Measurements from ENCODE around the gene SPATA1.

Gene SPATA1

DNA sequence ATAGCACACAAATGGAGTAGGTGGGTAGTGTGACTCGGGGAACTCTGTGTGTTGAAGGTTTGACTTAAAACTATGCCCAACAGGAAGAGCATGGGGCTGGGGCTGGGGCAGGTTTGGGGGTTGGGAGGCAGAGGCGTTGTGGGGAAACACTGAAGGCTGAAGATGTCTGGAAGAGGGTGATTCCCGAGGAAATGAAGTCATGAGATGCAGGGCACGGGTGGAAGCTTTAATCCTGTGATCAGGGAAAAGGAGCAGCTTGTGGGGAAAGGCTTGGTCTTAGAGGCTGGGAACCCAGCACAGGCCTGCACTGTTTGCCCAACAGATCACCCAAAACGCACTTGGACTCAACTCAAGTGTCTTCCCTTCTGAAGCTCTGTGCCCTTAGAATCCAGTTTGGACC is 94.6 kb downstream of the SPATA1 start:
- Histone ChIP-seq H3K4me1 (no peaks in the 10 kb centered on the region), H3K36me3 (ENCODE audit: control insufficient read depth, insufficient read depth, low read length) (no peaks in the 10 kb centered on the region), H3K27ac (no peak overlapping the region), H3K9ac (no peak overlapping the region), H3K4me3 (ENCODE audit: low read depth, low read length) (no peak overlapping the region), H3K4me2 (ENCODE audit: low read length) (no peak overlapping the region), H2AFZ (no peak overlapping the region), H3K79me2 (no peaks in the 10 kb centered on the region), H3K9me3 (ENCODE audit: control insufficient read depth, low read length) (no peaks in the 10 kb centered on the region), H3K27me3 (ENCODE audit: control insufficient read depth, insufficient read depth, low read length) (no peaks in the 10 kb centered on the region)
- TF ChIP-seq, protein P1, sequence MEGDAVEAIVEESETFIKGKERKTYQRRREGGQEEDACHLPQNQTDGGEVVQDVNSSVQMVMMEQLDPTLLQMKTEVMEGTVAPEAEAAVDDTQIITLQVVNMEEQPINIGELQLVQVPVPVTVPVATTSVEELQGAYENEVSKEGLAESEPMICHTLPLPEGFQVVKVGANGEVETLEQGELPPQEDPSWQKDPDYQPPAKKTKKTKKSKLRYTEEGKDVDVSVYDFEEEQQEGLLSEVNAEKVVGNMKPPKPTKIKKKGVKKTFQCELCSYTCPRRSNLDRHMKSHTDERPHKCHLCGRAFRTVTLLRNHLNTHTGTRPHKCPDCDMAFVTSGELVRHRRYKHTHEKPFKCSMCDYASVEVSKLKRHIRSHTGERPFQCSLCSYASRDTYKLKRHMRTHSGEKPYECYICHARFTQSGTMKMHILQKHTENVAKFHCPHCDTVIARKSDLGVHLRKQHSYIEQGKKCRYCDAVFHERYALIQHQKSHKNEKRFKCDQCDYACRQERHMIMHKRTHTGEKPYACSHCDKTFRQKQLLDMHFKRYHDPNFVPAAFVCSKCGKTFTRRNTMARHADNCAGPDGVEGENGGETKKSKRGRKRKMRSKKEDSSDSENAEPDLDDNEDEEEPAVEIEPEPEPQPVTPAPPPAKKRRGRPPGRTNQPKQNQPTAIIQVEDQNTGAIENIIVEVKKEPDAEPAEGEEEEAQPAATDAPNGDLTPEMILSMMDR (IDR thresholded peaks at IDR 0.05) = no peak

DNA sequence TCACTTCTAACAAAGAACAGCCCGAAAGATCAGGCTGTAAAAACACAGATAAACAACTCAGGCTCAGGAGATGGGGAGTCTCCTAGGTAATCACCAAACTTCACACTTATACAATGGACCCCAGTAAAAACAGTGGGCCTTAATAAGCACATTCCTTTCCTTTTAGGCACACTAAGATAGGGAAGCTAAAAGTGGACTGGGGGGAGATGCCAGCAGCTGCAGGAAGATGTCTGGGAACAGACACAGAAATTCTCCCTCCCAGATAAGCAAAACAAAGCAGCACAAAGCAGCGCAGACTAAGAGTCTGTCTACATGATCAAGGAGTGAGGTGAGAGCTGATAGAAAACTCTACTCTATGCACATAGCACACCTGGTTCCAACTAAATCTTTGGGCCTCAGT is 97.0 kb downstream of the SPATA1 start:
- Histone ChIP-seq H3K4me2 (ENCODE audit: low read length) (no peak overlapping the region), H3K4me3 (ENCODE audit: low read depth, low read length) (no peak overlapping the region), H3K79me2 (no peaks in the 10 kb centered on the region), H2AFZ (no peak overlapping the region), H3K27me3 (ENCODE audit: control insufficient read depth, insufficient read depth, low read length) (no peaks in the 10 kb centered on the region), H3K9ac (no peak overlapping the region), H3K4me1 (no peaks in the 10 kb centered on the region), H3K36me3 (ENCODE audit: control insufficient read depth, insufficient read depth, low read length) (peaks cover 3% of the 10 kb centered on the region), H3K27ac (no peak overlapping the region), H3K9me3 (ENCODE audit: control insufficient read depth, low read length) (no peaks in the 10 kb centered on the region)
- TF ChIP-seq, protein P1 (IDR thresholded peaks at IDR 0.05) = no peak

DNA sequence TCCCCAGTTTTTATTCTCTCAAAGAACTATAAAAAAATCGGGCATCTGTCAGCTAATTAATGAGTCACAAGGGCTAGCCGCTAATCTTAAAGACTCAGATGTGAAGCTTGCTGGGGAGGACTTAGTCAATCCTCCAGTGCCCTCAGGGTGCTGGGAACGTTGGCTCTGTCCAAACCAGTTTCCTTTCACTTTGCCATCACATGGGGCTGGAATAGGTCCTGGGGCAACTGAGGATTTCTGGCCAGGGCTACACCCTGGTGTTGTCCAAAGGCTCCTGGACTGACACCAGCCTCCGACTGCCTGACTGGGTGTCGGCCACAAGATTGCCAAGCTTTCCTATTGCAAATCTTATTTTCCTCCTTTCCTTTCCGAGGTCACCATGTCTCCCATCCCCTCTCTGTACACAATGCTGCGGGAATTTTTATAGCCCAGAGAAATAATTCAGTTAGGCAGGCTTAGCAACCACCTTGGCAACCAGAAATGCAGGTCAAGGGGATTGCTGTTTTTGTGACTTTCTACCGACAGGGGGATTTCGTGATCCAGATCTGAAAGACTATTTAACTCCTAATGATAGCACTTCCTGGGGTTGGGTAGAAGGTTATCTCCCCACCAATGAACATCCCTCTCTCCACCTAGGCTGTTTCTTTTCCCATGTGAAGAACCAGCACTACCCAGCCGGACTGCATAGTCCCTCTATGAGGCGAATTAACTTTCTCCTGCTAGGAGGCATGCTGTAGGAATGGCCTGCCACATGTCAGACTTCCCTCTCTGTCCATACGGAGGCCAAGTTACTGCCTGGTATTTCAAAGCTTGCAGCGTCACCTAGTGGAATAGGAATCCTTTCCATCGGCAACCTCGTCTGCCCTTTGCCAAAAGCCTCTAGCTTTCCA is 98.0 kb downstream of the SPATA1 start:
- Histone ChIP-seq H2AFZ (no peak overlapping the region), H3K27ac (no peak overlapping the region), H3K9ac (no peak overlapping the region), H3K79me2 (no peaks in the 10 kb centered on the region), H3K27me3 (ENCODE audit: control insufficient read depth, insufficient read depth, low read length) (no peaks in the 10 kb centered on the region), H3K36me3 (ENCODE audit: control insufficient read depth, insufficient read depth, low read length) (peaks cover 3% of the 10 kb centered on the region), H3K4me1 (no peaks in the 10 kb centered on the region), H3K4me3 (ENCODE audit: low read depth, low read length) (no peak overlapping the region), H3K4me2 (ENCODE audit: low read length) (no peak overlapping the region), H3K9me3 (ENCODE audit: control insufficient read depth, low read length) (no peaks in the 10 kb centered on the region)
- TF ChIP-seq, protein P1 (IDR thresholded peaks at IDR 0.05) = no peak

DNA sequence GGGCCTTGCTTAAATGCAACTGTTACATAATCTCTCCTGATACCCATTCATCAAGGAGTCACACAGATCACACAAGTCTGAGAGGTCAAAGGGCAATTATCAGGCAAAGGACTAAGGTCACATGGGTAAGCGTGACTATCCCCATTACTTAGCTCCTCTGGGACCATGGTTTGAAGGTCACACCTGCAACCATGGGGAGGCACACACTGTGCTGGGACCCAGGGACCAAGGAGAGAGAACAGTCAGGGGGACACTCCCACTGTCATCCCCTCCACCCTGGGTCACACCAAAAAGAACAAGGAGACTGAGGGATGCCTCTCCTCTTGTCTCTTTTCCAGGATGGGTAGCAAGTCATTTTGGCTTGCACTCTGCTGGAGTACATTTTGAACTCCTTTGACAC is 99.0 kb downstream of the SPATA1 start:
- H3K9me3 ChIP-seq (ENCODE audit: control insufficient read depth, low read length) = no peaks in the 10 kb centered on the region
- H3K4me3 ChIP-seq (ENCODE audit: low read depth, low read length) = no peak overlapping the region
- TF ChIP-seq, protein P1 (IDR thresholded peaks at IDR 0.05) = no peak
- H3K9ac ChIP-seq = no peak overlapping the region
- no peak overlapping the region for H3K27ac ChIP-seq
- H3K4me1 ChIP-seq = no peaks in the 10 kb centered on the region
- no peaks in the 10 kb centered on the region for H3K27me3 ChIP-seq (ENCODE audit: control insufficient read depth, insufficient read depth, low read length)
- H3K79me2 ChIP-seq = no peaks in the 10 kb centered on the region
- no peak overlapping the region for H3K4me2 ChIP-seq (ENCODE audit: low read length)
- H3K36me3 ChIP-seq (ENCODE audit: control insufficient read depth, insufficient read depth, low read length) = peaks cover 3% of the 10 kb centered on the region
- no peak overlapping the region for H2AFZ ChIP-seq

DNA sequence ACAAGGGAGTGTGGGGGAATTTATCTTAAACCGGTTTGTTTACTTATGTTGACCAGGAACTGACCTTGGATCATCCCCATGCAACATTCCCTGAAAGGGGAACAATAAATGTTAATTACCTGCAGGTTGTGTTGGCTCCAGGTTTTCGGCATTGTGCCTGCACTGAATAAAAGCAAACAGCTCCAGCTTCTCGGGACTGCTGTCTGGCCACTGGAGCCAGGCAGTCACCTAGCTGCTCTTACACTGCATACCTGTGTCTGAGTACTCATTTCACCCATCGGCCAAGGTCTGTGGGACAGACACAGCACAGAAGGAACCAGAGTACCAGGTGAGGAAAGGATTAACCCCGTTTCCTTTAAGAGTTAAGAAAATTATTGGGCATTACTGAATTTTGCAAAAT is 100.8 kb downstream of the SPATA1 start:
- Histone ChIP-seq H3K9me3 (ENCODE audit: control insufficient read depth, low read length) (no peaks in the 10 kb centered on the region), H2AFZ (no peak overlapping the region), H3K4me3 (ENCODE audit: low read depth, low read length) (no peak overlapping the region), H3K27me3 (ENCODE audit: control insufficient read depth, insufficient read depth, low read length) (no peaks in the 10 kb centered on the region), H3K9ac (no peak overlapping the region), H3K4me1 (no peaks in the 10 kb centered on the region), H3K27ac (no peak overlapping the region), H3K4me2 (ENCODE audit: low read length) (no peak overlapping the region), H3K79me2 (no peaks in the 10 kb centered on the region), H3K36me3 (ENCODE audit: control insufficient read depth, insufficient read depth, low read length) (peaks cover 3% of the 10 kb centered on the region)
- TF ChIP-seq, protein P1 (IDR thresholded peaks at IDR 0.05) = no peak
